IPS-15b (cell line): ENCODE results near the gene ANO4.

ENCODE experiments used
- H3K27me3 ChIP-seq: one replicate; pipeline ENCODE4 v1.6.1; 2013; ENCODE audit warnings: low read length; ENCODE audit not compliant: control insufficient read depth, insufficient read depth
- H3K36me3 ChIP-seq: one replicate; pipeline ENCODE4 v1.6.1; 2013; ENCODE audit warnings: low read length; ENCODE audit not compliant: control insufficient read depth, insufficient read depth
- H3K4me1 ChIP-seq: one replicate; pipeline ENCODE4 v1.6.1; 2013; ENCODE audit warnings: mild to moderate bottlenecking, low read length; ENCODE audit not compliant: control insufficient read depth, insufficient read depth
- H3K4me3 ChIP-seq: one replicate; pipeline ENCODE4 v1.5.1; 2013; ENCODE audit warnings: low read depth, low read length
- H3K9ac ChIP-seq: one replicate; pipeline ENCODE4 v1.6.1; 2013; ENCODE audit warnings: low read depth, mild to moderate bottlenecking, low read length
- H3K9me3 ChIP-seq: one replicate; pipeline ENCODE4 v1.6.1; 2013; ENCODE audit warnings: mild to moderate bottlenecking, low read length; ENCODE audit not compliant: control insufficient read depth, insufficient read depth

Gene ANO4

GRCh38 chr12:100823963-100824362 is 29.4 kb downstream of the ANO4 start:
- H3K4me3 ChIP-seq: no peak overlapping the region
- H3K9me3 ChIP-seq: no peaks in the 10 kb centered on the region
- no peaks in the 10 kb centered on the region for H3K36me3 ChIP-seq
- no peaks in the 10 kb centered on the region for H3K27me3 ChIP-seq
- H3K9ac ChIP-seq: no peak overlapping the region
- H3K4me1 ChIP-seq: no peaks in the 10 kb centered on the region

- H3K36me3 ChIP-seq: no peaks in the 10 kb centered on the region
- H3K4me1 ChIP-seq: no peaks in the 10 kb centered on the region
- H3K9ac ChIP-seq: no peak overlapping the region
- H3K27me3 ChIP-seq: no peaks in the 10 kb centered on the region
- no peaks in the 10 kb centered on the region for H3K9me3 ChIP-seq
- H3K4me3 ChIP-seq: no peak overlapping the region
These were observed 29.9 kb downstream of the ANO4 start for GRCh38 chr12:100824476-100824875.

GRCh38 chr12:100826323-100826722 is 31.7 kb downstream of the ANO4 start:
- Histone ChIP-seq H3K36me3 (no peaks in the 10 kb centered on the region), H3K9me3 (no peaks in the 10 kb centered on the region), H3K9ac (no peak overlapping the region), H3K4me1 (no peaks in the 10 kb centered on the region), H3K27me3 (no peaks in the 10 kb centered on the region), H3K4me3 (no peak overlapping the region)

GRCh38 chr12:100827901-100828520 is 33.4 kb downstream of the ANO4 start:
- H3K27me3 ChIP-seq: no peaks in the 10 kb centered on the region
- H3K36me3 ChIP-seq: no peaks in the 10 kb centered on the region
- no peak overlapping the region for H3K4me3 ChIP-seq
- H3K9ac ChIP-seq: no peak overlapping the region
- H3K9me3 ChIP-seq: no peaks in the 10 kb centered on the region
- no peaks in the 10 kb centered on the region for H3K4me1 ChIP-seq

- Histone ChIP-seq H3K36me3 (no peaks in the 10 kb centered on the region), H3K9me3 (no peaks in the 10 kb centered on the region), H3K4me1 (no peaks in the 10 kb centered on the region), H3K9ac (no peak overlapping the region), H3K4me3 (no peak overlapping the region), H3K27me3 (no peaks in the 10 kb centered on the region)
These were observed 35.6 kb downstream of the ANO4 start for GRCh38 chr12:100830003-100830795.

- no peak overlapping the region for H3K9ac ChIP-seq
- H3K36me3 ChIP-seq: no peaks in the 10 kb centered on the region
- no peaks in the 10 kb centered on the region for H3K27me3 ChIP-seq
- no peak overlapping the region for H3K4me3 ChIP-seq
- H3K4me1 ChIP-seq: no peaks in the 10 kb centered on the region
- no peaks in the 10 kb centered on the region for H3K9me3 ChIP-seq
These were observed 38.7 kb downstream of the ANO4 start for GRCh38 chr12:100833282-100833681.

GRCh38 chr12:100840748-100841147 is 46.2 kb downstream of the ANO4 start:
- Histone ChIP-seq H3K27me3 (no peaks in the 10 kb centered on the region), H3K9me3 (no peaks in the 10 kb centered on the region), H3K36me3 (no peaks in the 10 kb centered on the region), H3K4me1 (no peaks in the 10 kb centered on the region), H3K4me3 (no peak overlapping the region), H3K9ac (no peak overlapping the region)

- no peaks in the 10 kb centered on the region for H3K4me1 ChIP-seq
- no peaks in the 10 kb centered on the region for H3K9me3 ChIP-seq
- H3K27me3 ChIP-seq: no peaks in the 10 kb centered on the region
These were observed 47.6 kb downstream of the ANO4 start for GRCh38 chr12:100842156-100842555.

GRCh38 chr12:100843061-100843460 is 48.5 kb downstream of the ANO4 start:
- Histone ChIP-seq H3K4me1 (no peaks in the 10 kb centered on the region), H3K36me3 (no peaks in the 10 kb centered on the region), H3K9ac (no peak overlapping the region), H3K4me3 (no peak overlapping the region), H3K9me3 (no peaks in the 10 kb centered on the region), H3K27me3 (no peaks in the 10 kb centered on the region)

More at GRCh38 chr12:100842156-100842555, 47.6 kb downstream of the ANO4 start:
- Histone ChIP-seq H3K9ac (no peak overlapping the region), H3K36me3 (no peaks in the 10 kb centered on the region), H3K4me3 (no peak overlapping the region)

GRCh38 chr12:100845095-100845494 is 50.5 kb downstream of the ANO4 start:
- Histone ChIP-seq H3K36me3 (no peaks in the 10 kb centered on the region), H3K9ac (no peak overlapping the region), H3K4me1 (no peaks in the 10 kb centered on the region), H3K4me3 (no peak overlapping the region), H3K27me3 (no peaks in the 10 kb centered on the region), H3K9me3 (no peaks in the 10 kb centered on the region)

- no peak overlapping the region for H3K4me3 ChIP-seq
- H3K36me3 ChIP-seq: no peaks in the 10 kb centered on the region
- H3K9ac ChIP-seq: no peak overlapping the region
- no peaks in the 10 kb centered on the region for H3K27me3 ChIP-seq
- H3K4me1 ChIP-seq: no peaks in the 10 kb centered on the region
- no peaks in the 10 kb centered on the region for H3K9me3 ChIP-seq
These were observed 57.1 kb downstream of the ANO4 start for GRCh38 chr12:100851637-100852036.

GRCh38 chr12:100857418-100857817 is 62.8 kb downstream of the ANO4 start:
- no peaks in the 10 kb centered on the region for H3K9me3 ChIP-seq
- H3K27me3 ChIP-seq: no peaks in the 10 kb centered on the region
- no peaks in the 10 kb centered on the region for H3K36me3 ChIP-seq
- H3K9ac ChIP-seq: no peak overlapping the region
- H3K4me1 ChIP-seq: no peaks in the 10 kb centered on the region
- H3K4me3 ChIP-seq: no peak overlapping the region
